KBM-7 (cell line): ENCODE data around the gene MACF1.
"Not testable (repeated sequence)": the region's sequence is repeated elsewhere in the genome, so short reads cannot be mapped to it uniquely, and the experiment has no call there.

Source experiments
- DNase-seq: peaks from one replicate; pipeline ENCODE4 v3.0.0-alpha.2; 2015
- in situ Hi-C: fragments of 300-500 bp; cut with MboI; formaldehyde crosslinking; loops from 2 replicates; pipeline ENCODE4 v1.14.3; 2020; ENCODE audit warnings: low sequenced_read_pairs, low pct_unique_long_range_greater_than_20kb, mixed read lengths

MACF1 gene

GRCh38 chr1:39462074-39462473 lies 257.6 kb downstream of the MACF1 start:
- no peak for DNase-seq
- in situ Hi-C loops = no loop called here

GRCh38 chr1:39466413-39467107 lies 262.1 kb downstream of the MACF1 start:
- in situ Hi-C loops = no loop called here
- no peak for DNase-seq

DNA sequence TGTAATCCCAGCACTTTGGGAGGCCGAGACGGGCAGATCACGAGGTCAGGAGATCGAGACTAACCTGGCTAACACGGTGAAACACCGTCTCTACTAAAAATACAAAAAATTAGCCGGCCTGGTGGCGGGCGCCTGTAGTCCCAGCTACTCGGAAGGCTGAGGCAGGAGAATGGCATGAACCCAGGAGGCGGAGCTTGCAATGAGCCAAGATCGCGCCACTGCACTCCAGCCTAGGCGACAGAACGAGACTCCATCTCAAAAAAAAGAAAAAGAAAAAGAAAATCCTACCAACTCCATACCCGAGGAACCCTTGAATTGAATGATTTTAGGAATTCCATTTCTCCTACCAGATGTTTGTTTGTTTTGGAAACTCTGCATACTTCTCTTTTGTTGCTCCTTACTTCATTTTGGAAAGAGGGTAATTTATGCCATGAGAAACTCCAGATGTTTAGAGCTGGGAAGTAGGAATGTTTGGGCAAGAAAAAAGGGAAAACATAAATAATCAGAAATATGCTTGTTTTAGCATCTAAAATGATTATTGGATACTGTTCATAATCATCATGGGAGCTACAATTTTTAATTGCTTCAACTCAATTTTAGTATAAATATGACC lies 262.7 kb downstream of the MACF1 start:
- in situ Hi-C loops, DNase-seq: not testable (repeated sequence)

GRCh38 chr1:39469150-39469549 lies 264.7 kb downstream of the MACF1 start:
- in situ Hi-C loops = no loop called here
- no peak for DNase-seq

DNA sequence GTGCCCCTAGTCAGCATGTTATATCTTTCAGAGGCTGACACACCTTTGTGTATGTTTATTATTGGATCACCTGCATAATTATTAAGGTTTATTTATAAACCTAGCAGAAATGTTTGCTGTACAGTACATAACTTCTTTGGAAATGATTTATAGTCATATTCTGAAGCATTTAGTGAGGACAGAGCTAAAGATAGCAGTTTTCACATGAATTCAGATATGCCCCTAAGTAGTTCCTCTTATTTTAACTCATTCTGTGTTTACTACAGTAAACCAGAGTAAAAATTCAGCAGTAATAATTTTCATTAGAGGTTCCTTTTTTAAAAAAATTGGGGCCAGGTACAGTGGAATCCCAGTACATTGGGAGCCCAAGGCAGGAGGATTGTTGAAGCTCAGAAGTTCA lies 265.5 kb downstream of the MACF1 start:
- in situ Hi-C loops = no loop called here
- no peak for DNase-seq

GRCh38 chr1:39472826-39473225 lies 268.3 kb downstream of the MACF1 start:
- DNase-seq = no peak
- in situ Hi-C loops = no loop called here

DNA sequence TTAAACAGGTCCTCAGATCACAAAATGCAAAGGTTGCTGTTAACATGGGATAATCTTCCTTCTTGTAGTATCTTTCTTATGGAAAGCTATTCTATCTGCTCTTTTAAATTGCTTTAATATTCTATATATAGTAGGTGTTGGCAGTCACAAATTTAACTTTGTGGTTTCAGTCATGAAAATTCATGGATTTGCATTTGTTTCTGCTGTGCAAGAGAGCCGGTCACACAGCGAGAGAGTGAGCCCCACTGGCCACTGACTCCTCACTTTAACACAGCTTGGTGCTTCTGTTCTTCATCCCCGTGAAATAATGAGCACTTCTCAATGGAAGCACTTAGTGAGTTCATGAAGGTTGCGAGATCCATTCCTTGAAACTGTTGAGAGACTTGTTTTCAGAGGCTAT lies 268.8 kb downstream of the MACF1 start:
- DNase-seq = no peak
- in situ Hi-C loops = no loop called here

- in situ Hi-C loops = no loop called here
- DNase-seq = no peak
These were observed 270.3 kb downstream of the MACF1 start for GRCh38 chr1:39474810-39475209.

GRCh38 chr1:39475551-39475950 lies 271.1 kb downstream of the MACF1 start:
- in situ Hi-C loops, DNase-seq: not testable (repeated sequence)

GRCh38 chr1:39478126-39478915 lies 273.8 kb downstream of the MACF1 start:
- in situ Hi-C loops = no loop called here

DNA sequence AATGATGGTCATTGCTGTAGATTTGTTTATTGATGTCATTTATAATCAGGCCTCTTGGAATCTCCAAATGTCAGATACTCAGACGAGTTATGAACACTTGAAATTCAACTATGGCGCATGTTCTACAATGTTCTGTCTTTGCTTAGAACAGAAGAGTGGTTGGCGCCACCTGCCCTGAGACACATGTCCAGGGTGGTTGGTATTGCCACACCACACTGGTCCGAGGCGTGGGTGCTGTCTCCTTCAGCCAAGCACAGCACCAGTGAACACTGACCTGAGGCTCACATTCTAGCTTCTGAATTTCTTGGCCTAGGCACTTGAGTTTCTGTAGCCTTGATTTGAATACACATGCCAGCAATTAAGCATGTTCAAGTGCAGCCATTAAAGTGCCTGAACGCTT lies 276.8 kb downstream of the MACF1 start:
- in situ Hi-C loops = no loop called here
- no peak for DNase-seq

More at GRCh38 chr1:39478126-39478915, 273.8 kb downstream of the MACF1 start:
- DNase-seq = no peak

DNA sequence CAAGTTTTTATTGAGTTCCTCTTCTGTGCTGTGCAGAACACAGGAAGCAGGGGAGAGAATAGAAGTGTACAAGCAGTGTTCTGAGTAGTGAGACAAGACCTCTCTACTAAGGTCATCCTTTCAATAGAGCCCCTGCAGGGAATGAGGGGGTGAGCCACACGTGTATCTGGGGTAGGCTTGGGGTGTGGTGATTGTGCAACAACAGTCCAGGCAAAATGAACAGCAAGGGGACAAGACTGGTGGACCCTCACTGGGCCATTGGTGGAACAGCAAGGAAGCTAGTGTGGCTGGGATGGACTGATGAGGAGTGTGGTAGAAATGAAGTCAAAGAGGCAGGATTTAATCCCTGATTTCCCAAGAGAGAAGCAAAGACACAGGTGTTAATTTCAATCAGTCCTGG lies 278.8 kb downstream of the MACF1 start:
- DNase-seq = no peak
- in situ Hi-C loops = no loop called here

DNA sequence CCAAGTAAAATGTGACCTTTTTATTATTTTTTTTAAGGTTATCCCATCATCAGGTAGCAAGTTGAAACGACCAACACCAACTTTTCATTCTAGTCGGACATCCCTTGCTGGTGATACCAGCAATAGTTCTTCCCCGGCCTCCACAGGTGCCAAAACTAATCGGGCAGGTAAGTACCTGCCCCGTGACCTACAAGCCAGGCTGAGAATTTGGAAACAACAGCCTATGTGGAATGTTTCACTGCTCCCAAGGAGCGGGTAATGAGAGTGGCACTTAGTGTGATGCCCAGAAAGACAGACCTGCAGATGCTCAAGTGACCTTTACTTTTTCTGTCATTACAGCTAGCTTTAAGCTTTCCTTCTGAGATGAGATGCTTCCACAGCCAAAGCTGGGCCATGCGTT lies 280.1 kb downstream of the MACF1 start:
- in situ Hi-C loops = no loop called here
- no peak for DNase-seq

- in situ Hi-C loops = no loop called here
These were observed 280.7 kb downstream of the MACF1 start for GRCh38 chr1:39485046-39485803.

GRCh38 chr1:39488012-39488545 lies 283.6 kb downstream of the MACF1 start:
- in situ Hi-C loops = no loop called here
- no peak for DNase-seq

More at GRCh38 chr1:39485046-39485803, 280.7 kb downstream of the MACF1 start:
- DNase-seq = no peak

- in situ Hi-C loops = no loop called here
These were observed 284.5 kb downstream of the MACF1 start for GRCh38 chr1:39488793-39489566.

GRCh38 chr1:39489567-39490239 lies 285.2 kb downstream of the MACF1 start:
- no peak for DNase-seq
- in situ Hi-C loops = no loop called here

More at GRCh38 chr1:39488793-39489566, 284.5 kb downstream of the MACF1 start:
- DNase-seq = no peak

- in situ Hi-C loops = no loop called here
- no peak for DNase-seq
These were observed 286.2 kb downstream of the MACF1 start for GRCh38 chr1:39490596-39491145.
